H7 (cell line): Measurements from ENCODE around the gene HIVEP3. TPM values are rescaled to one million over a fixed set of nuclear protein-coding genes. Genes with fewer than 3 reads are reported as not detected.
A peak's percentile ranks its signal among the peaks of the same experiment; 100 is the strongest.
"Not testable (repeated sequence)": the region's sequence is repeated elsewhere in the genome, so short reads cannot be mapped to it uniquely, and the experiment has no call there.

Source experiments
- DNase-seq: peaks from one replicate; pipeline ENCODE4 v3.0.0; 2012
- H3K27me3 ChIP-seq: 2 replicates; pipeline ENCODE4 v1.6.0; 2011; ENCODE audit warnings: mild to moderate bottlenecking, low read length; ENCODE audit not compliant: control insufficient read depth, insufficient read depth
- H3K36me3 ChIP-seq: replicated peaks from 2 replicates; pipeline ENCODE4 v1.5.1; 2011; ENCODE audit warnings: low read length; ENCODE audit not compliant: control insufficient read depth, insufficient read depth
- H3K4me3 ChIP-seq: 2 replicates; pipeline ENCODE4 v1.5.1; 2011; ENCODE audit warnings: low read depth, mild to moderate bottlenecking, control low read depth, low read length, moderate library complexity; ENCODE audit not compliant: insufficient read depth
- total RNA-seq: library from RNA; depleted of rRNA; stranded (reverse); fragments of >200 nt; shearing (Covaris generic); gene quantifications from 2 replicates; pipeline ENCODE4 v1.2.3, GENCODE V29; 2014

HIVEP3 gene
- total RNA-seq, 1 experiment from 2014 or later: 1.8 TPM

DNA sequence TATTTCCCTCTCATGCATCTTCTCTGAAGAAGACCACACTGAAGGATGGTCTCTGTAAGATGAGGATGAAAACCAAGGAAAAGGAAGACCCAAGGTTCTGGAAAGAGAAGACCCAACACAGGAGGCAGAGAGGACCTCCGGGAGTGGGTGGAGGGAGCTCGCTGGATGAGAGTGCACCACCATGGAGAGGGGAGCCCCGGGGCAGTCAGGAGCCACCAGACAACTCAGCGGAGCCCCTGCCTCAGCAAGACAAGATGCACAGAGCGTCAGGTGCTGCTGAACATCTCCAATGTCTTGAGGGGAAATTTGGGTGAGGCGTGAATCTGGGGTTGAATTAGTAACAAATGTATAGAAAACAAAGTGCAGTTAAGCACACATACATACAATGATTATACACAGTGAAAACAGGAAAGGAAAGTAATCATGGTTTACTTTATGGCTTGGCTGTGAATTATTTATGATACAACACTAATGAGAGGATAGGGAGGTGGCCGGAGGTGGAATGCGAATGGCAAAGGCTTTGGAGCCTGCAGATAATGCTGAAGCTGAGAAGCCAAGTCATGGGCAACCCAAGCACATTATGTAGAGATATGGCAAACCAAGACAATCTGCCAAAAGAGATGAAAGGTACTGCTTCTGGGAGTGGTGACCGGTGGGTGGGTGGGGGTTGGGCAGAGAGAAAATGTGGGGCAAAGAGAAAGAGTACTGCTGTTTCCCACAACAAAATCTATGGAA, 353.8 kb downstream of the HIVEP3 start:
- Histone ChIP-seq H3K4me3 (no peak overlapping the region), H3K36me3 (no peaks in the 10 kb centered on the region), H3K27me3 (no peaks in the 10 kb centered on the region)
- no peak for DNase-seq

DNA sequence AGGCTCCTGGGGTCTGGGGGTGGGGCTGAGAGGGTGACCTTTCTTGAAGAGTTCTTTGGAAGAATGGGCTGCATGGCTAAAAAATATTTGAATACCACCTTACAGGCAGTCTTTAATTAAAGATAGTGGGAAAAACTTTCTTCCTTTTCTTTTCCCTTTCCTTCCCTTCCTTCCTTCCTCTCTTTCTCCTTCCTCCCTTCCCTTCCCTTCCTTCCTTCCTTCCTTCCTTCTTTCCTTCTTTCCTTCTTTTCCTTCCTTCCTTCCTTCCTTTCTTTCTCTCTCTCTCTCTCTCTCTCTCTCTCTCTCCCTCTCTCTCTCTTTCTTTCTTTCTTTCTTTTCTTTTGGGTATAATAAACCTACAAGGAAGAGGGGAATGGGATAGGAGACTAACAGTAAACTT, 356.4 kb downstream of the HIVEP3 start:
- DNase-seq: no peak
- no peak overlapping the region for H3K4me3 ChIP-seq
- no peaks in the 10 kb centered on the region for H3K36me3 ChIP-seq
- no peaks in the 10 kb centered on the region for H3K27me3 ChIP-seq

DNA sequence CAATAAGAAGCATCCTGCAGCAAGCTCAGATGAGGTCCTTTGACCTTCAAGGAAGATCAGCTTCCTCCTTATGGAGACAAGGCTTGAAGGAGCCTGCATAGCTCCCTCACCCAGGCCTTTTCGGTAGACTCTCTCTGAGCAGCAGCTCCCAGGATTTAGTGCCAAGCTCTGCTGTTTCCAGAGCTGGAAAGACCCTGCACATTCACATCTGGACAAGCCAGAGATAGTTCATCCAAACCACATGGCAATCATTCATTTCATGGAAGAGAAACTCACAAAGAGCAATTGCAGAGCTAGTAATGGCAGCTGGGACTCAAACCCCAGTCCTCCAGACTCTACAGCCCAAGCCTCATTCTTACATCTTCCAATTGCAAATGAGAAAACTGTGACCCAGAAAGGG, 357.8 kb downstream of the HIVEP3 start:
- Histone ChIP-seq H3K4me3 (no peak overlapping the region), H3K27me3 (no peaks in the 10 kb centered on the region), H3K36me3 (no peaks in the 10 kb centered on the region)
- DNase-seq: no peak

DNA sequence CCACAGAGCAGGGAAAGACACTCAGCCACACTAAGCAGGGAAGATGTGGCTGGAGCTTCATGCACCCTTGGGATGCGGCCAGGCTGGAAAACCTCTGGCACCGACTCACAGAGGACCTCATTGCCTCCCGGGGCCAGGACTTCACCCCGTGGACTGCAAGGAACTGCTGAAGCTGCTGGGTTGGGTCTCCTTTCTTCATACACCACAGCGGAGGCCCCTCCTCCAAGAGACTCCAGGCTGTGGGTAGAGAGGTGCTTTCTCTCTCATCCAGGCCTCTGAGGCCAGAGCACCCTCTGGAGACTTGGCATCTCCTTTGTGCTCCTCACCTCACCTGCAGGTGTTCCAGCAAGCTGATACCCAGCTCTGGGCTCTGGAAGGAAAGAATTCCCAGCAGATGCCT, 358.2 kb downstream of the HIVEP3 start:
- Histone ChIP-seq H3K4me3 (no peak overlapping the region), H3K36me3 (no peaks in the 10 kb centered on the region), H3K27me3 (no peaks in the 10 kb centered on the region)
- DNase-seq: no peak

DNA sequence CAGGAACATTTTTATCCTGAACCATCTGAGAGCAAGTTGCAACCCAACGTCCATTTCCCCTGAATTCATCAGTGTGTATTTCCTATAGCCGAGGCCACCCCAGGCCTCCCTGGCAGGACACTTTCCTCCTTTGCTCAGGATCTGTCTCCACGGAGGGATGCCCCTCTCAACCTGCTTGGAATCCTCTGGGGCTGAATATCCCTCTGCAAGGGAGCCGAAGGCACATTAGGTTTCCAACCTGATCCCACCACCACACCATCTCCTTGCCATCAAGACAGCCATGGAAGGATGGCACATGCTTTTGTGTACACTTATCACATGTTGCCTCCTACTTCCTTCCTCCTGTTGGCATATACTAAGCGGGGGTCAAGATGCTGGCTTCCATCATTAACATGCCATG, 359.4 kb downstream of the HIVEP3 start:
- no peak for DNase-seq
- Histone ChIP-seq H3K4me3 (no peak overlapping the region), H3K36me3 (no peaks in the 10 kb centered on the region), H3K27me3 (no peaks in the 10 kb centered on the region)

DNA sequence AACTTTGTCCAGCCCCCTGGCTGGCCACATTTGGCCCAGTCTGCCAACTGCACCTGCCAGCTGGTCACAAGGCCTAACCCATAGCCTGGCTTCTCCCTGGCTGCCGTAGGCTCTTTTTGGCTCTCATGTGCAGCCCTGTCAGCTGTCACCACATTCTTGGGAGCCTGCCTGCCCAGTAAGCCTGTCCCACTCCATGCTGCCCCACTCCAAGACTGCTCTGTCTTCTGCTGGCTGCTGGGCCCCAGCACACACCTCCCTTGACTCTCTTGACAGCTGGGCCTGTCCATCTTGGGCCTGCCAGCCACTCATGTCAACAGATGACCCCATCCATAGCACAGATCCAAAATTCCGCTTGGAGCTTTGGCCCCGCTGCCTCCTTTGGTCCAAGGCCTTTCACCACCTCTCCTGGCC, 360.0 kb downstream of the HIVEP3 start:
- no peak for DNase-seq
- H3K4me3 ChIP-seq: no peak overlapping the region
- H3K27me3 ChIP-seq: no peaks in the 10 kb centered on the region
- no peaks in the 10 kb centered on the region for H3K36me3 ChIP-seq

DNA sequence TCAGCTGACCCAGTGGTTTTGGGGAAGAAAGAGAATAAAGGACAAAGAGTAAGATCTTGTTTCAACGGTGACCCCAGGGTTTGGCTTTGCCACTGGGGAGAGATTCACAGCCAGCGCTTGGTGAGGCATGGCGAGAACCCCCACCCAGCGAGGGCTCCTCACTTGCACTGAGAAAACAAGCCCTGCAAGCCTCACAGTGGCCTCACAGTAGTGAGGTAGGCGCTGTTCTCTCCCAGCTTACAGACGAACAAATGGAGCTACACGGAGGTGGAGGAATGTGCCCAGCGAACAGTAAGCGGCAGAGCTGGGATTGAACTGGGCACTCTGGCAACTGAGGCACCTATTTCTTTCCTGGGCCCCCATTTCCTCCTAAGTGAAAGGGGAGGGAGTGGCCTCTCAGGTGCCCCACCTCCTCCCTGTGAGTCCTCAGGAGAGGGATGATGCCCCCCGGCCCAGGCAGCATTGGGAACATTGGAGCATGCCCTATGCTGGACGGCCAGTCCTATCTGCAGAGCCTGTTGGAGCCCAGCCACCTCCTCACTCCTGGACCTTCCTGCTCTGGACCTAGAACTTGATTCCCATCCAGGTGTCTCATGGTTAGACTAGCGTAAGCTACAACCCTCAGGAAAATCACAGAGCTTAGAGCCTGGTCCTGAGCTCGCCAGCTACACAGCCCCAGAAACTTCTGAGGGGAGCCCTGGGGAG, 360.8 kb downstream of the HIVEP3 start:
- H3K36me3 ChIP-seq: no peaks in the 10 kb centered on the region
- no peaks in the 10 kb centered on the region for H3K27me3 ChIP-seq
- H3K4me3 ChIP-seq: no peak overlapping the region
- peak; percentile 26 for DNase-seq

DNA sequence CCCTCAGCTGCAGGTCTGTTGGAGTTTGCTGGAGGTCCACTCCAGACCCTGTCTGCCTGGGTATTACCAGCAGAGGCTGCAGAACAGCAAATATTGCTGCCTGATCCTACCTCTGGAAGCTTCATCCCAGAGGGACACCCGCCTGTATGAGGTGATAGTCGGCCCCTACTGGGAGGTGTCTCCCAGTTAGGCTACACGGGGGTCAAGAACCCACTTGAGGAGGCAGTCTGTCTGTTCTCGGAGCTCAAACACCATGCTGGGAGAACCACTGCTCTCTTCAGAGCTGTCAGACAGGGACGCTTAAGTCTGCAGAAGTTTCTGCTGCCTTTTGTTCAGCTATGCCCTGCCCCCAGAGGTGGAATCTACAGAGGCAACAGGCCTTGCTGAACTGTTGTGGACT, 364.0 kb downstream of the HIVEP3 start:
- H3K4me3 ChIP-seq, DNase-seq, H3K36me3 ChIP-seq, H3K27me3 ChIP-seq: not testable (repeated sequence)

DNA sequence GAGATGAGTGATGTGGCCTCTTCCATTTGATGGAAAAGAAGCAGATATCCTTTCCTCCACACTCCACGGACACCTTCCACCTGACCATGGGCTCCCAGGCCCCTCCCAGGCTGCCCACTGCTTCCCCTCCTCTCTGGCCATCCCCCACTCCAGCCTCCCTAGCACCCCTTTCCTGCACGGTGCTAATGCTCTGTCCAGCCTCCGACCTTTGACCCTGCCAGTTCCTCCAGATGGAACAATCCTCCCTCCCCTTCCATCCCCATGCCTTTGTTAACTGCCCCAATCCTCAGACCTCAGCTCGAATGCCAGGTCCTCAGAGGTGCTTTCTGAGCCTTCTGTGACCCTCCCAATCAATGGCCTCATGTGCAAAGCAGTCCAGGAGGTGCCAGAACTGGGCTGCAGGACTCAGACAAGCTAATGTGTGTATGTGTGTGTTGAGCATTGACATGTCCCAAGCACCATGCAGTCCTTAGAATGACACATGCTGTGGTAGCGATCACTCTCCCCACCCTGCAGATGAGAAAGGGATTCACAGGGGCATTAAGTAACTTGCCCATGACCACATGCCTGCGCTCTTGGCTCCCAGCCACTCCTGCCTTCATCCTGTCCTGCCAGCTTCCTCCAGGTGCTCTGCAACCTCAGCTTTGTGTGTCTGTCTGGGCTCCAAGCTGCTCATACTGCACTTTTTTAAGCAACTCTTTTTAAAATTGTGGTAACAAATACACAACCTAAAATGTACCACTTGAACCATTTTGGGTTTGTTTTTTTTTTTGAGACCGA, 370.8 kb downstream of the HIVEP3 start:
- no peak for DNase-seq
- H3K4me3 ChIP-seq: no peak overlapping the region
- no peaks in the 10 kb centered on the region for H3K36me3 ChIP-seq
- no peaks in the 10 kb centered on the region for H3K27me3 ChIP-seq

DNA sequence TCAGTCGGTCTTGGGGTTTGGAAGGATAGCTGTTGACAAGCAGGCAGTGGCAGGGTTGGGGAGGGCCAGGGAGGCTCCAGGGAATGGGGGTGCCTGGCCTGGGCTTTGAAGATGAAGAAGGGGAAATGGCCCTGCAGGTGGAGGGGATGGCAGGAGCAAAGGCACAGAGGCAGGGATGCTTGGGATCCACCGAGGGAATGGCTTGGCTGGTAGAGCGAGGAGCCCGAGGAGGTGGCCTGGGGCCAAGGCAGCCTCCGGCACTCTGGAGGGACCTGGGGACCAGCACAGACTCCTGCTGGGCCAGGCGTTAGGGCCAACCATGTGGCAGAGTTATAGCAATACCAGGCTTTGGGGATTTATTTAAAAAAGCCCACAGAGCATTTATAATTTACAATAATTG, 371.4 kb downstream of the HIVEP3 start:
- no peak for DNase-seq
- H3K4me3 ChIP-seq: no peak overlapping the region
- H3K27me3 ChIP-seq: no peaks in the 10 kb centered on the region
- no peaks in the 10 kb centered on the region for H3K36me3 ChIP-seq

DNA sequence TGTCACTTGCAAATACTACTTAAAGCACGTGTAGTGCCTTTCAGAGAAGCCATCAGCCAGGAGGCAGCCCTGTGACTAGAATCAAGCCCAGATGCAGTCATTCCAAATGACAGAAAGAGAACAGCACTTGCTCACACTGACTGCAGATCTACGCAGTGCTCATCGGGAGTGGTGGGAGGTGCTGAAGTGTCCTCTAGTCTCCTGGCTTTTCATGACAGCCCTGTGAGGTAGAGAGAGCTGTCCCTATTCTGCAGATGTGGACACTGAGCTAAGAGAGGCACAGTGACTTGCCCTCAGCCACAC, 371.9 kb downstream of the HIVEP3 start:
- no peaks in the 10 kb centered on the region for H3K27me3 ChIP-seq
- H3K36me3 ChIP-seq: no peaks in the 10 kb centered on the region
- H3K4me3 ChIP-seq: no peak overlapping the region
- DNase-seq: no peak

DNA sequence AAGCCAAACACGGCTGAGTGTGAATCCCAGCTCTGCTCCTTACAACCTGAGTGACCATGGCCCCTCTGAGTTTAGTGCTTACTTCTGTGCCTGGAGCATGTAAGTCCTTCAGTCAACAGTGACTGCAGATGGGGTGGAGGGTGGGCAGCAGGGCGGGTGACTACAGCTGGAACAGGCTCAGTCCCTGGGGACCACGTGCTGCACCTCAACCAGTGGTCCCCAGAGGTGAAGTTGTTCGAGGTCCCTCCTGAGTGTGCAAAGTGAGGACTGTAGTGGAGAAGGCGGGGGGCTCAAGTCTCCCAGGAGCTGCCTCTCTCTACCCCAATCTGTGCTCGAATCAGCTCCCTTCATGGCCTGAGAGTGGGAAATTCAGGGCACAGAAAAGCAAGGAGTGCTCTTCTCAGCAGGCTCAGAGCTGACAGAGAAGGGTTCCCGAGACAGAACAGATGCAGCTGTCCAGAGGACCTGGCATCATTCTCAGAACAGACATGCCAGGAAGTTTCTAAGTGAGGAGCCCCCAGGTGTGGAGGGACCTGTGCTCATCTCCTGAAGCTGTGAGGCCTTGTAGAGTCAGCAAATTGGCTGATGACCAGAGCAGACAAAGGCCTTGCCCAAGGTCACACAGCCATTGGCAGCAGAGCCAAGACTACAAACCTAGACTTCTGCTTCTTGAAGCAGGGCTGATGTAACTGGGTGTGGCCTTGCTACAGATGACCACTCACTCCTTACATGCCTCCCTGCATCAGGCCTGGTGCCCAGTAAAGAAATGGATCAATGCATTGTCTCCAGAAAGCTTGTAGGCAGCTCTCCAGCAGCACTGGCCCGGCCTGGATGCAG, 372.5 kb downstream of the HIVEP3 start:
- Histone ChIP-seq H3K36me3 (no peaks in the 10 kb centered on the region), H3K4me3 (no peak overlapping the region)
- no peak for DNase-seq

DNA sequence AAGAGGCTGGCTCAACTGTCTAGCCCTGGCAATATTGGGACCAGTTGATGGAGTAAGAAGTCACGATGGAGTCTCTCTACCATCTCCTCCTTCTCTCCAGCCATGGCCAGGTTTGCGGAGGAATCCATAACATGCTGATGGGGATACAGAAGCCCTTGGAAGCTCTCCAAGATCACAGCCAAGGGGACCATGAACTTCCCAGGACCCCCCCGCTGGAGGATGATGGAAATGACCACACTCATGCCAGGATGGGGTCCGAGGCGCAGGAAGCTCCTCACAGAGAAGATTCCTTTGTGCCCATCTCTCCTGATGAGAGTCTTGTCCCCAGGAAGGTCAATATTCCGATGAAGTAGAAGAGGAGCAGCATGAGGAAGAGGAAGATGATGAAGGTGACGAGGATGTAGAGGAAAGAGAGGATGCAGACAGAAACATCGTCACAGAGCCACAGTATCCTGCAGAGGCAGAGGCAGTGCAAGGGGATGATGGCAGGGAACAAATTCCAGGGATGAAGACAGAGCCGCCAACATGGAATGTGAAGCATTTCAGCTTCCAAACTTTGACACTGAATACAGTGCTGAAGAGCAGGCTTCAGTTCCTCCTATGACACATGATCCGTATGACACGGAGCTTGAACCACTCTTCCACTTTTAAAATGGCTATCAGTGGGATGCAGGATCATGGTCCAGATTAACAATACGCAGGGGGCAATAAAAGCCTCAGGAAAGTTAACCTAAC, 376.4 kb downstream of the HIVEP3 start:
- no peak for DNase-seq
- no peaks in the 10 kb centered on the region for H3K36me3 ChIP-seq
- H3K27me3 ChIP-seq: no peaks in the 10 kb centered on the region
- no peak overlapping the region for H3K4me3 ChIP-seq

More for the DNA sequence above, 372.5 kb downstream of the HIVEP3 start:
- H3K27me3 ChIP-seq: no peaks in the 10 kb centered on the region

DNA sequence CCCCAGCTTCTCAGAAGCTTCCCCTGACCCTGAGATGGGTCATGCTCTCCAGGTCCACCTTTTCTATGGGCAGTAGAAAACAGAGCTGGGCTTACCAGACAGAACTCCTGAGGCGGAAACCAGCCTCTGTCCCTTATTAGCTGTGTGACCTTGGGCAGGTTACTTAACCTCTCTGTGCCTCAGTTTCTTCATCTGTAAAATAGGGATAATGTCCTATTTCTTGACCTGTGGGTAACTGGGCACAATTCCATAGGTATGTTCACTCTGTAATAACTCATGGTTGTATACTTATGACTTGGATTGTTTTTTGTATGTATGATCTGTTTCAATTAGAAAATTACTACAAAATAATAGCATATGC, 377.1 kb downstream of the HIVEP3 start:
- Histone ChIP-seq H3K27me3 (no peaks in the 10 kb centered on the region), H3K36me3 (no peaks in the 10 kb centered on the region), H3K4me3 (no peak overlapping the region)
- DNase-seq: no peak
